GM21737 (cell line): Measurements from ENCODE around the gene TREM1.

Experiments
- ATAC-seq: cut with Tn5 transposase; IDR thresholded peaks from one replicate; pipeline ENCODE4 v1.9.1; 2021; ENCODE audit warnings: mild to moderate bottlenecking, moderate library complexity; ENCODE audit not compliant: unreplicated experiment

TREM1 gene

DNA sequence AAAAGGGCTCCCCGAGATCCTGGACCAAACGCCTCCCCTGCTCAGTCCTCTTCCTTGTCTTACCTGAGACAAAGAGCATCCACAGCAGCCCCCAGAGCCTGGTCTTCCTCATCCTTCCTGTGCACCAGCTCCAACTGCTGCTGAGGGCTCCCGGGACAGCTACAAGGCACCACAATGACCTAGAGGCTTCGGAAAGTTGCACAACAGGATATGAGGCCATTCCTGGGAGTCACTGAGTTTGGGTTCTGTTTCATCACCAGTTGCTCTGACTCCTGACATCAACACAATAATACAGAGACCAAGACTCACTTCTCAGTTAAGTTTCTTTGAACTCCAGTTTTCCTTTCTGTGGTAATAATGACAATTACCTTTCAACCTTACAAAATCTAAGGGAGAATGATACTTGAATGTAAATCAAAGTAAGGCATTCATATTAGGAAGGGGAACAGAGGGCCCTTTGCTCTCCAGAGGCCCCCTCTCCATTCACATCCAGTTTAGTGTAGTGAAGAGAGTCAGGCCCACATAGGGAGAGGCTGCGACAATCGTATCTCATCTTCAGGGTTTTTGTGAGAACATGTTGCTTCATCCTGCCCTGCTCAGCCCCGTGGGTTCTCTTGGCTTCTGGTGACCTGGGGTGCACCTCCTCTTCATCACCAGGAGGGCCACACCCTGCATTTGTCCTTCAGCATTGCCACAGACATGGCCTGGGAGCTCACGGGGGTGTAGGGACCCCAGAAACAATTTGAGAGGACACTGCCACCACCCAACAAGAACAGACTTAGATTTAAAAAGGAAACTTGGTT, at the start of gene TREM1:
Gene TREM1 (minus strand): TSS at position 139 of the 803 bp plus-strand sequence. CDS start 27 bp downstream, at position 112.
- no peak for ATAC-seq

GRCh38 chr6:41335943-41336342, 49.5 kb upstream of the TREM1 start:
- no peak for ATAC-seq

- no peak for ATAC-seq
These were observed 48.8 kb upstream of the TREM1 start, which contains the start of gene NCR2 for GRCh38 chr6:41335296-41335695. Gene NCR2, plus strand, starts transcription at chr6:41335608. Its CDS starts 269 bp downstream, at chr6:41335877.

DNA sequence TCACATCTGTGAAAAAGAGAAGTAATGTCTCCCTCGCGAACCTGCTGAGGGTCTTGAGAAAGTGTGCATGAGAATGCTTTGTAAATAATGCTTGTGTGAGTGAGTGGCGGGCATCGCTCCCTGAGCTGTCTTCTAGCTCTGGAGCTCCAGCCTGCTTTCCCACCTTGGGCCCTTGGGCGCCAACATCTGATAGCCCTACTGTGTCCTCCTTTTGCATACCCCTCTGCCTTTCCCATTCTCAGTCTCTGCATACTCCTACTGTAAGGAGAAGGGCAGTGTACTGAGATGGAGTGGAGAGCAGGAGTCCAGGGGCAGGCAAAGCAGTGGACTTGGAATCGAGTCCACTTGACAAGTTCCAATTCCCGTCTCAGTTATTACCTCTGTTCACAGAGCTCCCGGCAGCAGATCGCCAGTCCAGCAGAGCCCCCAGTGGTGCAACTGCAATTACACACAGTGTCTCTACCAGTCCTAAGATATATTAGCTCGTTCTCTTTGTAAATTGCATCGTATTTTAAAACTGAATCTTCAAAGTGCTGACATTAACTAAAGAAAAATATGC, 48.1 kb upstream of the TREM1 start:
- ATAC-seq: no peak

GRCh38 chr6:41332842-41333736, 46.6 kb upstream of the TREM1 start:
- ATAC-seq: no peak

DNA sequence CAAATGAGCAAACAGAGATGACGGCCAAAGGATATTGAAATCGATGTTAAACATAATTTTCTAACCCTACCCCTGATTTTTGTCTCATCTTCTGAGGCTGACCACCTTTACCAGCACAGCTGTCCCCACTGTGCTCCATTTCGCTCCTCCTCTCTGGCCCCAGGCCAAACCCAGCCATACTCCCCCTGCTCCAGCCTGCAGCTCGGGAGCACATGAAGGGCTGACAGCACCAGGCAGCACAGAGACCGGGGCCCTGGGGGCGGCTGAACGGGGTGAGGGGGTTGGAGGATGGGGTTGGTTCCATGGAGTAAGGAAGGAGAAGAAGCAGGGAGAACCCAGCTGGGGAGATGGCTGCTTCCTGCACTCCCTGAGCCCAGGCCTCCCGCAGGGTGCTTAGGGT, 45.8 kb upstream of the TREM1 start:
- no peak for ATAC-seq

DNA sequence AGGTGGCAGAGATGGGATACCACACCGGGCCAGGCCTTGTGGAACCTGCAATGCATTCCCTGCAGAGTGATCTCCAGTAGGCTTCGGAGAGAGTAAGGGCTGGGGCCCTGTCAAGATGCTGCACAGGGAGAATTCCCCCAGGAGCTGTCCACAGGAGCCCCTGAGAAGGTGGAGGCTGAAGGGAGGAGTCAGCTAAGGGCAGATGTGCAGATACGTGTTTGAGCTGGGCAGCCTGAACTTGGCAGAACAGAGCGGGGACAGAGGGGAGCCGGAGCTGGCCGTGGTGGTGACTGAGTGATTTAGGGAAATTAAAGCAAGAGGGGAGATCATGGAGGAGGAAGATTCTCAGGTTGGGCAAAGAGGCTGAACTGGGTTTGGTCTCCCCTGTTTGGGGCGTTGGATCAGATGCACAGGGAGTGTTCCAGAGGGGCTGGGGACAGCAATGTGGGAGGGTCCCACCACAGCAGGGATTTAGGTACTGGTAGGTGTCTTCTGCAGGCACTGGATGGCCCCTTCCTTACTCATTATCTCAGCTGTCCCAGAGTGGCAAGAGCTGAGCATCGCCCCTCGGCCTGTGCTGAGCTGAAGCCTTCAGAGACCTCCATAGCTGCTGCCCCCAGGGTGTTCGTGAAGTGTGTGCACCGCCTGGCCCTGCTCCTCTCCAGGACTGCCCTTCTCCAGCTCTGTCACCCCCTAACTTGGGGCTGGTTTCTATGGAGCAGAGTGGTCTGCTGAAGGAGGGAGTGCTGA, 45.1 kb upstream of the TREM1 start:
- no peak for ATAC-seq

DNA sequence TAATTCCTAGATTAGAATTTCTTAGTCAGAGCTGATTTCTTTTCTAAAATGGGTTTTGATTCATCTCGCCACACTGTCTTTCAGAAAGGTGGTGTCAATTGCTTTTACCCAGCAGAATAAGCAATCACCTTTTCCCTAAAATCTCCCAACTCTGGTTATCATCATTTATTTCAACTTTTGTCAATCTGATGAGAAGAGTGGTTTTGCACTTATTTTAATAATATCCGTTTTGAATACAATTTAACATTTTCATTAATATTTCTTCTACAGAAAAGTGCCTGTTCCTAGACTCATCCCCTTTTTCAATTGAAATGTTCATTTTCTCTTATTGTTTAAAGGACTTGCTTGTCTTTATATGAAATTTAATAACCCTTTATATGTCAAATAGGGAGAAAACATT, 40.7 kb upstream of the TREM1 start:
- ATAC-seq: no peak

GRCh38 chr6:41326092-41326491, 39.6 kb upstream of the TREM1 start:
- ATAC-seq: no peak

DNA sequence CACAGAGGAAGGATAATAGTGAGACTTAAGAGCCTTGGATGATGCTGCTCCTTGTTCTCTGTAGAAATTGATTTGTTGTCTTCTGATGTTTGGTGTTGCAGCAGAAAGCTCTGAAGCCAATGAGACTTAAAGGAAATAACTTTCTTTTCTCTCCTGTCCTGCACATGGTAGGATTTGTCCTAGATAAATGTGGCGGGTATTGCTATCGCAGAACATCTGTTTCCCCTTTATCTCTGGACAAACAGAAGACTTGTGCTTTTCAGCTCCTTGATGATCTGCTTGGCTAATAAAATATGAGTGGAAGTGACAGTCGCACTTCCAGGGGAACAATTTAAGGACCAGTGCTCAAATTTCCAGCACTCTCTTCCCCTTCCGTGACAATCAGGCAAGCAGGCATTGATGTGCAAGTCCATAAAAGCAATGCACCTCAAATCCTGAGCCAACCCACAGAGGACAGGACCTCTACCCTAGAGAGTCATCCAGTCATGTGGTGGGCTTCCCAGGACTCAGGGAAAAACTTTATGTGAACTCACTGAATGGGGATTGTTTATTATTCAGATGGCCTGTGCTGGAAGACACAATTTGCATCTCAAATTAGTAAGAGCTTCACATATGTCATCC, 39.1 kb upstream of the TREM1 start:
- no peak for ATAC-seq

DNA sequence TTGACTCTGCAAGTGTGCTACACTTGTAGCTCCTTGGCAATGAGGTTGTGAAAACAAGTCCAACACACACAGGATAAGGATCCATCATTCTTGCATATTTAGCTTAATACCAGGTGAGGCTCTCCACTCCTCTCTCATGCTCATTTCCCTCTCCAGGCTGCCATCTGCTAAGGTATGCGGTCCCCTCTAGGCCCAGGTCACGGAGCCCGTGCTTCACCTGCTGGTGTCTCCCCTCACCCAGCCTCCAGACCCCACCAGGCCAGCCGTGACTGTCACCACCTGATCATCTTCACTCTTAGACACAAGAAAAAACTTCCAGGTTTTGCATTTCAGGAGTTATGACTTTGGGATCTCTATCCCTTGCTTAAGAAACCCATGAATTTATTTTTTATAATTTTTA, 34.7 kb upstream of the TREM1 start:
- no peak for ATAC-seq

- ATAC-seq: peak; percentile 96
These were observed 32.4 kb upstream of the TREM1 start for GRCh38 chr6:41318654-41319565.

GRCh38 chr6:41318261-41318653, 31.8 kb upstream of the TREM1 start:
- no peak for ATAC-seq

DNA sequence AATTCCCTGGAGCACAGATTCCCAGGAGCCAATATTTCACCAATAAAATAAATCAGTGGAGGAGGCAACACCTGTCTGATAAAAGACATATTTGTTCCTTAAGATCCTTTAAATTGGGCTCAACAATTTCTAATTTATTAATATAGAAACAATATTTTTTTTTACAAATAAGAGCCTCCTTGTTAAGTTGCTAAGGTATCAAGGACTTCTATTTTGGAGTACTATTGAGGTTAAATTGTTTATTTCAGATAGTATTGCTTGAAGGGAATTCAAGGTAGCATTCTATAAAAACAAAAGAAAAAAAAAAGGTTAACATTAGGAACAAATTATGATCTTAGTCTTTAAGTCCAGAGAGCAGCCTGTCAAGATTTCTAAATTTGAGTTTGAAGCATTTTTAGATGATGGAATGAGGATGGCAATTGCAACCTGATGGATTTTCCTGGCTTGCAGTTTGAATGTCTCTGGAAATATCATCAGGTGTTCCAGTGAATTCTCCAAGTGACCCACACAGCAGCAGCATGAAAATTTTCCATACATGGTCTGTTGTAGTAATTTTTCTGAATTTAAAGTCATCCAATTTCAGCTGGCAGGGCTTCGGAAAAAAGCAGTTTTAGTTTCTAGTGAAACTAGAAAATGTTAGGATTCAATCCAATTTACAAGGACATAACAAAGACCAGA, 29.6 kb upstream of the TREM1 start:
- ATAC-seq: no peak

DNA sequence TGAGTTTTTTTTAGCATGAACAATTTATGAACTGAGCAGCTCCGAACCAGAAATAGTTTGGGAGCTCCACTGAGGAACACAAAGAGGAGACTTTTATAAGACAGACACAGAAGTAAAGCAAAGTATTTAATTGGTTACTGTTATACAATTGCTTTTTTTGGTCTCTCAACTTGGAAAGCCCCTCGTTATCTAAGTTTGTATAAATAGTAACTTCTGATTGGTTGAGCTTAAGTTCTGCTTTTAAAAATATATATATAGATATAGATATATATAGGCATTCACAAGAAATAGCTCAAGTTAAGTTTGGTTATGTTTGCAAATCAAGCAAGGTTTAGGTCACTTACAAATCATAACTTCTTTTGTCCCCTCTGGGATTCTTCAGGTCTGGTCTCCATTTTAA, 28.7 kb upstream of the TREM1 start:
- no peak for ATAC-seq

GRCh38 chr6:41306187-41306854, 19.8 kb upstream of the TREM1 start:
- ATAC-seq: no peak

GRCh38 chr6:41302638-41303037, 16.2 kb upstream of the TREM1 start:
- no peak for ATAC-seq

DNA sequence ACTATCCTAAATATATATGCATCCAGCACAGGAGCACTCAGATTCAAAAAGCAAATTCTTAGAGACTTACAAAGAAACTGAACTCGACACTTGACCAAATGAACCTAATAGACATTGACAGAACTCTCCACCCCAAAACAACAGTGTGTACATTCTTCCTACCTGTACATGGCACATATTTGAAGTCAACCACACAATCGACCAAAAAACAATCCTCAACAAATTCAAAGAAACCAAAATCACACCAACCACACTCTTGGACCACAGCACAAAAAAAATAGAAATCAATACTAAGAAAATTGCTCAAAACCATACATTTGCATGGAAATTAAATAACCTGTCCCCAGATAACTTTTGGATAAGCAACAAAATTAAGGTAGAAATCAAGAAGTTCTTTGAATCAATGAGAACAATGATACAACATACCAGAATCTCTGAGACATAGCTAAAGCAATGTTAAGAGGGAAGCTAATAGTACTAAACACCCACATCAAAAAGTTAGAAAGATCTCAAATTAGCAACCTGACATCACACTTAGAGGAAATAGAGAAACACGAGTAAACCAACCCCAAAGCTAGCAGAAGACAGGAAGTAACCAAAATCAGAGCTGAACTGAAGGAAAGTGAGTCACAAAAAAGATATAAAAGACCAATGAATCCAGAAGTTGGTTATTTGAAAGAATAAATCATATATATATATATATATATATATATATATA, 12.5 kb upstream of the TREM1 start:
- no peak for ATAC-seq
